ENCODE results near the gene TEX264. TPM values are rescaled to one million over a fixed set of nuclear protein-coding genes. Genes with fewer than 3 reads are reported as not detected.

Gene TEX264
- total RNA-seq, 1 donor from 2014 or later: 36.2 TPM

DNA sequence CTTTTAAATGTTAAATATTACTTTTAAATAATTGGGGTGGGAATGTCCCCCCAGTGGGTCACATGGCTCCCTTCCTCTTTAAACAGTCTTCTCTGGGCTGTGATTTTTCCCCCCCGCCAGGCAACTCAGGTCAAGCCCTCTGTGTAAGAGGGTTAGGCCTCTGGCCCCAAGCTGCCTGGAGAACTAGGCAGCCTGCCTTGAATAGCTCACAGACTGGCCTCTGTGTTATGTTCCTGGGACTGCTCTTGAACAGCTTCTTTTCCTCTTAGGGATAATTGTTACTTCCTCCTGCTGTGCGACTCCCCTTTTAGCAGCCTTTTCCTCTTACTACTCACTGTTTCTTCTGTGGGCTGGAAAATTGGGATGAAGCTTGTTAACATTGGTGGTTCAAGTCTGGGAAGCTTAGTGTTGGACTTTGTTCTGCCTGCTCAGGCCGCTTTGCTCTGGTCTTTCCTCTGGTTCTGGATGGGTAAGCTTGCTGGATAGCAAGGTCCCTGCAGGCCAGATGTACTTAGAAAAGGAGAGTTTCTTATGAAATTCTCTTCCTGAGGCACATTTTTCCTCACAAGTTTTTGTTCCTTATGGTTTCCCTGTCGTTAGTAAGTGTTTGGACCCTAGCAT, 2.2 kb downstream of the TEX264 start:
- intact Hi-C loops (cut with micrococcal nuclease): no loop called here
- DNase-seq (no peak), ATAC-seq (no peak)

- DNase-seq (no peak), ATAC-seq (no peak)
- intact Hi-C loops (cut with micrococcal nuclease): no loop called here
Measured at GRCh38 chr3:51673802-51674654, 3.0 kb downstream of the TEX264 start.

- DNase-seq (no peak), ATAC-seq (no peak)
- intact Hi-C loops (cut with micrococcal nuclease): no loop called here
Measured at GRCh38 chr3:51675201-51675611, 4.2 kb downstream of the TEX264 start.

- no peak for DNase-seq
Measured at GRCh38 chr3:51676102-51676640, 5.1 kb downstream of the TEX264 start.

GRCh38 chr3:51677358-51677757, 6.3 kb downstream of the TEX264 start:
- ATAC-seq (no peak), DNase-seq (no peak)
- intact Hi-C loops (cut with micrococcal nuclease): no loop called here

More at GRCh38 chr3:51676102-51676640, 5.1 kb downstream of the TEX264 start:
- no peak for ATAC-seq
- intact Hi-C loops (cut with micrococcal nuclease): no loop called here

DNA sequence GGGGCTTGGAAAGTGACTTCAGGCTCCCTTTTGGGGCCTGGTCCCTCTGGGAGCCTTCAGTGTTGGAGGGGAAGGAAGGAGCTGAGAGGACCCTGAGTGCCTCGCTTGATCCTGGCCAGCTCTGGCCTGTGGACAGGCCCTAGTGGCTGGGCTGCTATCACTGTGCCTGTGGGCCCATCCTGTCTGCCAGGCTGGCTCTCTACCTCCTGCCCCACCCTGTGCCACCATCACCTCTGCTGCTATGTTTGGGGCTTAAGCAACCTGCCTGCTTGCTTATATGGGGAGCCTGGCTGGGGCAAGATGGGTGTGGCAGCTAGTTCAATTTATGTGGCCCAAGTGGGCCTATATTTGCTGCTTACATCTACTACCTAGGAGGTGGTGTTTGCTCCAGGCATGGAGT, 7.1 kb downstream of the TEX264 start:
- ATAC-seq (no peak), DNase-seq (no peak)
- intact Hi-C loops (cut with micrococcal nuclease): no loop called here

DNA sequence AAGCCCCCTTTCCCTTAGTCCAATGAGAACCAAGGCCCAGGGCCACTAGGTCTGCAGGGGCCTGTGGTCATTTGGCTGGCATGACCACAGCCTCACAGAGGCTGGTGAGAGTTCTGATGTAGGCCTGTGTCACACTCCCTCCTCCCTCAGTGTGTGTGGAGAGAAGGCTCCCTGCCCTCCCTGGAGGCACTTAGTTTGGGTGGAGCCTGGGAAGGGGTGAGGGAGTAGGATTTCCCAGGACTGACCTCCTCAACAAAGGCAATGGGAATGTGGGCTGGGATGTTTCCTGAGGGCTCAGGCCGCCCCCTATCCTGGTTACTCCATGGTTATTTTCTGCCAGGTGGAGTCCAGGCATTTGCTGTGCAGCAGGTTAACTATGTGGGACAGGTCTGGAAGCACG, 7.6 kb downstream of the TEX264 start:
- DNase-seq (no peak), ATAC-seq (no peak)
- intact Hi-C loops (cut with micrococcal nuclease): no loop called here

DNA sequence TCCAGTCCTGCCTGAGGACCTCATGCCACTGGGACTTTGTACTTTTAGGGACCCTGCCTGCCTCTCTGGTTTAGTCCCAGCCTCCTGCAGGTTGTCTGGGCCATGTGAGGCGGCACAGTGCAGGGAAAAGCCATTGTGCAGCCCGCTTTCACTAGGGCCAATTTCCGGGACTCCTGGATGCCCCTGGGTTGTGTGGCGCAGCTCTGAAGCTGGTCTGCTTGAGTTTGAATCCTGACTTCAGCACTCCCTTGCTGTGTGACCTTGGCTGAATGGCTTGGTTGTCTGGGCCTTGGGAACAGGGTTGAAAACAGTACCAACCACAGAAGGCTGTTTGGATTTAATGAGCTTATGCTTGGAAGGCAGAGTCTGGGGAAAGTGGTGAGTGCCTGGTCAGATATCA, 8.3 kb downstream of the TEX264 start:
- DNase-seq (peak; percentile 26), ATAC-seq (no peak)
- intact Hi-C loops (cut with micrococcal nuclease): no loop called here

DNA sequence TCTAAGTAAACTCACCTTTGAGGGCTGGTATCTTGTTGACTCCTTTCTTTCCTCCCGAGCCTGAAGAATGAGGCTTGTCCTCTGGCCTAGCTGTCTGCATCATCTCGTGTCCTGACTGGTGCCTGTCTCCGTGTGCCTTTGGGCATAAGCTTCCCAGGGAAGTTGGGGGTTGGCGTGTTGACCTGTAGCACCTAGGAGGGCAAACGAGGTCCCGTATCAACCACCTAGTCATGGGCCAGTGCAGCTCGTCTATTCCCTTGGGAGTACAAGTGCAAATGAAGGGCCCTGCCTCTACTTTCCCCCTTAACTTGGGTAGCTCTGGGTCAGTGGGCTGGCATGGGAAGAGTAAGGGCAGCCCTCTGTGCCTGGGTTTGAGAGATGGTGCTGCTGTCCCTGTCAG, 8.7 kb downstream of the TEX264 start:
- DNase-seq: peak; percentile 8
- no peak for ATAC-seq
- intact Hi-C loops (cut with micrococcal nuclease): no loop called here

DNA sequence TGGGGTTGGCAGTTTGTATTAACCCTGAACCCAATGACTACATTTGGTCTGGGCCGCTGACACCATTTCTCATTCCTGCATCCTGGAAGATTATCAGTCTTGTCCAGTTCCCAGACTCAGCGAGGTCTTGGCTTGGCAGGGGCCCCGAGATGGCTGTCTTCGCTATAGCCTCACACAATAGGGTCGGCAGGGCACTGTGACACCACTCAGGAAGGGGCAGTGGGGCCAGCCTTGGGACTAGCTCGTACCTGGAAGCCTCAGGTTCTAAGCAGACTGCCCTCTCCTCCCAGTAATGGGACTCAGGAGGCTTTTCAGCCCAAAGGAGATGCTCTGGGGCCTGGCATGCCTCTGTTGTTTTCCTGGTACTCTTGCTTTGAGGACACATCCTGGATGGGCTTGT, 9.1 kb downstream of the TEX264 start:
- no peak for ATAC-seq
- intact Hi-C loops (cut with micrococcal nuclease): no loop called here
- peak; percentile 8 for DNase-seq

DNA sequence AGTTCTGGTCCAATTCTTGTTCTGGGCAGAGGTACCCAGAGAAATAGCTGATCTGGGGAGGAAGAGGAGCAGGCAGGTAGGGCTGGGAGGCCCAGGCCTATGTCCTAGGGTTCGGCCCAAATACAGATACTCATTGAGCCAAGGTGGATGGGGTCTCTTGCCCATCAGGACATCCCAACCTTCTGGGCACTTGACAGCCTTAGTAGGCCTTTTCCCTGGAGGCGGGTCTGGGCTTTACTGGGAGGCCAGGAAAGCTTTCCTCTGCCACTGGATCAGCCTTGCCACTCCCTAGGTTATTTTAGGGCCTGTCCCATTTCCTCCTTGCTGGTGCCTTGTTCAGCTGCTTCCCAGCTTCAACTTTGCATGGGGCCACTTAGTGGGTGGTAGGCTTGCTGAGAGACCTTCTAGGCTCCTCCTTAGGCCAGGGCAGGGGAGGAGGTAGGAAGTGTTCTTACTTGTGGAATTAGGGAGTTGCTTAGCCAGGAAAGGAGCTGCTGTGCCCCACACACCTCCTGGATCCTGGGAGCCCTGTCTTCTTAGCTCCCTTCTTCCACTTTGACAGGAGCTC, 9.7 kb downstream of the TEX264 start:
- intact Hi-C loops (cut with micrococcal nuclease): no loop called here
- ATAC-seq (no peak), DNase-seq (peak; percentile 8)

DNA sequence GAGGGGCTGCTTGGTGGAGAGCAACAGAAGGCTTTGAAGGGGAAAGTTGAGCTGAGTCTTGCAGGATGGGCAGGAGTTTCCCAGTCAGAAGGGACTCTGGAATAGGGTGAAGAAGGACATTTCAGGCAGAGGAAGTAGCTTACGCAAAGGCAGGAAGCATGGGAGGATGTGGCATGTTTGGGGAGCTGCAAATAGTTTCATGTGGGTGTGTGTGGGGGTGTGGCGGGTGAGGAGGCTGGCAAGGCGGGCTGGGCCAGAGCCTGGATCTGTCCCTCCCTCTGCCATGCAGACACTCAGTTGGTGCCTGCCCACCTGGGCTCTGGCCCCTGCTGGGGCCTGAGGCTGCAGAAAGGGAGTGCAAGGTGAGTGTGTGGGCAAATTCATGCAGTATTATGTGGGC, 10.4 kb downstream of the TEX264 start:
- ATAC-seq (peak; percentile 43), DNase-seq (peak; percentile 52)
- intact Hi-C loops (cut with micrococcal nuclease): no loop called here

DNA sequence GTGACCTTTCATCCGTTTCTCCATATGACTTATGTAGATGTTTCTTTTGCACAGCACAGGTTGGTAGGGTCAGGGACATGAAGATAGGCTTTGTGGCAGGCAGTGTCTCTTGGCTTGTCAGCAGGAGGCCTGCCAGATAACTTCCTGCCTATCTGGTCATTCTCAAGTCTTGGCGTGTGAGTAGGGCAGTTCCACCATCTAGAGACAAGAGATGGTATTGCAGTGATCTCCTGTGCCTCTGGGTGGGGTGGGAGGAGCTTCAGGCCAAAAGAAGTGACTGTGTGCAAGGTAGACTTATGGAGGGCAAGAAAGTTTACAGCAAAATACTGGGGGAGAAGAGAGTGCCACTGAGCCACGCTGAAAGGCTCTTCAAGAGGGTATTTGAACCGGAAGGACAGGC, 11.0 kb downstream of the TEX264 start:
- ATAC-seq: peak; percentile 83
- intact Hi-C loops (cut with micrococcal nuclease): no loop called here
- DNase-seq: peak; percentile 47

DNA sequence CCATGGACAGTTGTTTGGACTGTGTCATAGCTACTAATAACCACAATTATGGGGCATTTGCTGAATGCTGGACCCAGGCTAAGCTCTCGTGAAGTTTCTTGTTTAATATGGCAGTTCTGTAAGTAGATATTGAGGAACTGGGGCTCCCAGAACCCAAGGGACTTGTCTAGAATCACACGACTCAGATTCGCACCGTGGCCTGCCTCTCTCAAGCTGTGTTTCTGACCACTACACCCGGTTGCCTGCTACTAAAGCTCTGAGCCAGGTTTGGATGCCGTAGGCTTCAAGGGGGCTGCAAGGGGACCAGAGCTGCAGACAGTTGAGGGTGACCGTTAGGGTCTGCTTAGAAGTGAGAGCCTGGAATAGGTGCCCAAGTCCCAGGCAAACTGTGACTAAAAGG, 11.5 kb downstream of the TEX264 start:
- no peak for ATAC-seq
- DNase-seq: peak; percentile 2
- intact Hi-C loops (cut with micrococcal nuclease): no loop called here

GRCh38 chr3:51683566-51683965, 12.5 kb downstream of the TEX264 start:
- ATAC-seq: no peak
- DNase-seq: no peak
- intact Hi-C loops (cut with micrococcal nuclease): no loop called here

DNA sequence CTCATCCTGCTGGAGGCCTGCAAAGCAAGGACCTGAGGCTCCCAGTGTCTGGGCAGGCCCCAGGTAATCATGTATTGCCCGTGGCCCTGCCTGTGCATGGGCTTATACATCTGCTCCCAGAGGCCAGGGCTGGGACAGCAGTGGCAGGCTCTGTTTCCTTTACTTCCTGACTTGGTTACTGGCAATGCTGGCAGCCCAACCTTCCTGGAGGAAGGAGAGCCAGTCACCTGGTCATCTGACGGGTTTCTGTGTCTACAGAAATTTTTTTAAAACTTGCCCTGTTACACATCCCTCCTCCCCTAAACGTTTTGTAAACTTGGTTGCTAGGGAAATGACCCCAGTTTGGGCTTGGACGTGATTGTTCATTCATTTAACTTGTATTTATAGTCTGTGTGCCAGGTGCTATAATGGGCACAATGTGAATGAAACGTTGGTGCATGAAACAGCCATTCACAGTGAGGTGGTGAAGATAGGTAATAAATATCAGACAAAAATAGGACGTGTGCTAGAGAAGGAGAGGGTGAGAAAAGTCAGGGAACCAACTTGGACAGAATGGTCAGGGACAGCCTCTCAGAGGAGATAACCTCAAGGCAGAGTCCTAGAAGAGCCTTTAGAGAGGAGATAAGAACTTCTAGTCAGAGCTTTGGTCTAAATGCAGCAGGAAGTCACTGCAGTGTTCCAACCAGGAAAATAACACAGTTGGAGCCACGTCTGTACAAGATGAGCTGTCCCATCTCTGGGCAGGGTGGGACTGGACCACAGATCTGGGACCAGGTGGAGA, 14.1 kb downstream of the TEX264 start:
- no peak for ATAC-seq
- intact Hi-C loops (cut with micrococcal nuclease): no loop called here
- DNase-seq: no peak

GRCh38 chr3:51686056-51686455, 15.0 kb downstream of the TEX264 start:
- intact Hi-C loops (cut with micrococcal nuclease): no loop called here
- ATAC-seq (no peak), DNase-seq (no peak)

- peak; percentile 69 for DNase-seq
- peak; percentile 50 for ATAC-seq
- intact Hi-C loops (cut with micrococcal nuclease): no loop called here
Measured at GRCh38 chr3:51686512-51687215, 15.6 kb downstream of the TEX264 start.

Measured in left ventricle myocardium superior (tissue), 1 donor.